K562 (cell line): ENCODE data around the gene MCU.

ENCODE experiments used
- ADNP ChIP-seq: fragments of 200-800 bp; sonication (Bioruptor generic); IDR thresholded peaks from 2 replicates; pipeline ENCODE4 v1.6.1; 2016; ENCODE audit warnings: missing genetic modification characterization, missing compliant biosample characterization
- CTCF ChIP-seq, 3 experiments: IDR thresholded peaks in 2 of 3; conservative IDR thresholded peaks in 1 of 3; 2 replicates each; pipeline ENCODE4 v1.5.1; 2011 to 2012; ENCODE audit warnings: low read length in 3 of 3, mild to moderate bottlenecking in 3 of 3, control low read depth in 2 of 3, improper control_type of control experiment in 1 of 3, inconsistent platforms in 1 of 3, low read depth in 1 of 3, mixed read lengths in 1 of 3, moderate library complexity in 1 of 3; ENCODE audit not compliant: insufficient read depth in 2 of 3
- EZH2 ChIP-seq: IDR thresholded peaks from 2 replicates; pipeline ENCODE4 v1.6.1; 2012; ENCODE audit warnings: low read depth, mild to moderate bottlenecking, inconsistent platforms, low read length, borderline replicate concordance
- JUN ChIP-seq, 2 experiments: sonication (generic) in 1 of 2; formaldehyde crosslinking in 1 of 2; IDR thresholded peaks; 2 replicates each; pipeline versions ENCODE4 v1.6.1 to v1.8.0; 2012 to 2022; ENCODE audit warnings: borderline replicate concordance in 2 of 2, mild to moderate bottlenecking in 2 of 2, improper control_type of control experiment in 1 of 2, low read depth in 1 of 2, low read length in 1 of 2, missing genetic modification reagents in 1 of 2
- ZHX1 ChIP-seq: fragments of 150-350 bp; conservative IDR thresholded peaks from 2 replicates; pipeline ENCODE4 v1.6.1; 2014; ENCODE audit warnings: low read length

GRCh38 chr10:72744566-72744965, 52.6 kb downstream of the MCU start:
- no peak for TF ChIP-seq ZHX1
- TF ChIP-seq CTCF (IDR thresholded peaks at IDR 0.05 in 2 of 3, conservative IDR thresholded peaks at IDR 0.05 in 1 of 3; ENCODE audit: insufficient read depth in 2 of 3, low read depth in 1 of 3, low read length in 3 of 3) = no peak
- no peak for TF ChIP-seq JUN (IDR thresholded peaks at IDR 0.05; ENCODE audit: borderline replicate concordance, low read depth, low read length)
- TF ChIP-seq JUN (CRISPR knock-in tag; IDR thresholded peaks at IDR 0.05; ENCODE audit: borderline replicate concordance) = no peak
- no peak for TF ChIP-seq ADNP (tag)
- TF ChIP-seq EZH2 = no peak
